ENCODE measurements around the gene AGBL1.

DNA sequence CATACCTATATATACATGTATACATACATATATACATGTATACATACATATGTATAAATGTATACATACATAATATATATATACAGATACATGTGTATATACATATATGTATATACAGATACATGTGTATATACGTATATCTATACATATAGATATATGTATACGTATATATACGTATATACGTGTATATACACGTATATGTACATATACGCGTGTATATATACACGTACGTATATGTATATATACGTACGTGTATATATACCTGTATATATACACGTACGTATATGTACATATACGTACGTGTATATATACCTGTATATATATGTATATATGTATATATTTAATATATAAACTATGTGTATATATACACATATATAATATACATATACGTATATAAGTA, 955.2 kb downstream of the AGBL1 start:
- no peak for TF ChIP-seq CTCF (IDR thresholded peaks at IDR 0.05; ENCODE audit: borderline replicate concordance, extremely low read depth, low read length, poor library complexity, severe bottlenecking)
- TF ChIP-seq EZH2 (IDR thresholded peaks at IDR 0.05; ENCODE audit: borderline replicate concordance, low read depth, low read length, severe bottlenecking): no peak

All from DND-41 (cell line).